DOHH2 (cell line): ENCODE measurements around the gene TMEM130.

Experiments
- CTCF ChIP-seq: fragments of 200-600 bp; sonication (generic); IDR thresholded peaks from one replicate; pipeline ENCODE4 v1.5.1; 2014; ENCODE audit warnings: antibody characterized with exemption, mild to moderate bottlenecking, low read depth, low read length; ENCODE audit not compliant: poor library complexity, severe bottlenecking
- EZH2phosphoT487 ChIP-seq: fragments of 200-600 bp; sonication (generic); IDR thresholded peaks from 2 replicates; pipeline ENCODE4 v1.6.1; 2017; ENCODE audit warnings: borderline replicate concordance, mild to moderate bottlenecking, antibody characterized with exemption, low read length, moderate library complexity, mixed read lengths

DNA sequence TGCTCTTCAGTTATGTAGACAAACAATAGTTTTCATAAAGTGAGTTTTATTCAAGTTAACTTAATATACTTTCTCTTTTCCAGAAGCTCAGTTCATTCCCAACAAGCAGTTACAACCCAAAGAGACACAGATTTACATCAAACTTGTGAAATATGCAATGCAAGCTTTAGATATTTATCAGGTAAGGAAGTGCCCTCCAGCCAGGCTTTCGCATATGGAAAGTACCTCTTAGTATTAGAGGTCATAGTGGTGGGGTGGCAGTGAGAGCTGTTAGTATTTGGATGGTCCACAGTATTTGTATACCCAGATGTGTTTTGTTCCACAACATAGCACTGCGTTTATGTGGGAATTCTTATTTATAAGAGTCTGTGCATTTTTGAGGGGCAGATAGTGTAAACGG, 40.6 kb upstream of the TMEM130 start:
- TF ChIP-seq CTCF (no peak), EZH2phosphoT487 (no peak)
